Activated T-helper 2 cell treated with anti-CD3 and anti-CD28 coated beads, Interferon-gamma antibody, Interleukin-2, Interleukin-4, amounts not matched to agents 10 μg/mL and 5 μg/mL and 100 μg/mL, durations not matched to agents 14 hours and 24 hours and 36 hours (primary cell): ENCODE measurements around the gene THSD7A. TPM values are rescaled to one million over a fixed set of nuclear protein-coding genes. Genes with fewer than 3 reads are reported as not detected.

ENCODE experiments used
- DNase-seq: peaks from one replicate; pipeline ENCODE4 v3.0.0; 2021; ENCODE audit warnings: low spot score
- H3K27ac Mint-ChIP-seq: one replicate; pipeline ENCODE4 v1.8.0; 2021; ENCODE audit warnings: mixed read lengths
- H3K27me3 Mint-ChIP-seq: one replicate; pipeline ENCODE4 v1.8.0; 2021; ENCODE audit warnings: low read depth, mixed read lengths
- H3K36me3 Mint-ChIP-seq: one replicate; pipeline ENCODE4 v1.8.0; 2021; ENCODE audit warnings: low read depth, mixed read lengths
- H3K4me1 Mint-ChIP-seq: one replicate; pipeline ENCODE4 v1.8.0; 2021; ENCODE audit warnings: low read depth, mixed read lengths
- H3K4me3 Mint-ChIP-seq: one replicate; pipeline ENCODE4 v1.8.0; 2021; ENCODE audit warnings: low read depth, mild to moderate bottlenecking, moderate library complexity, mixed read lengths
- H3K9me3 Mint-ChIP-seq: one replicate; pipeline ENCODE4 v1.8.0; 2021; ENCODE audit warnings: mixed read lengths
- intact Hi-C: fragments of 100-400 bp; cut with micrococcal nuclease; formaldehyde crosslinking; loops from one replicate; pipeline ENCODE4 v1.15.1; 2023
- total RNA-seq: library from RNA; stranded (reverse); gene quantifications from 2 replicates; pipeline ENCODE4 v1.2.3, GENCODE V29; 2022

The THSD7A gene
- total RNA-seq, 1 donor from 2014 or later: not detected

DNA sequence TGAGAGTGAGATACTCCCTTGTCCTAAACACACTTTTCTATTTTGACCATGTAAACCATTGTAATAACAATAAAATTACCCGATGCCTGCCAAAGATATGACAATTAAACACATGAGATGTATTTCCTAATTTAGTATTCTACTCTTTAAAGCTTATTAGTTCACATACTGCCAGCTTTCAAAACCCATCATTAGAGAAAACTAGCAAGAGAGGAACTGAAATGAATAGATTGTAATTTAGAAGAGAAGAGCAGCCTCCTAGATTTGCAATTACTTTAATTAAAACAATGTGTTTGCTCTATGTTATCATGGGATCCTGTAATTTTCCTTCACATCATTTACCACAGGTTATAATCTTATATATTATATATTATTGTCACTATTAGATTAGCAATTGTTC is 428.2 kb downstream of the THSD7A start:
- H3K36me3 Mint-ChIP-seq: no peaks in the 10 kb centered on the region
- H3K27me3 Mint-ChIP-seq: no peaks in the 10 kb centered on the region
- H3K4me3 Mint-ChIP-seq: no peak overlapping the region
- no peak overlapping the region for H3K27ac Mint-ChIP-seq
- H3K4me1 Mint-ChIP-seq: no peaks in the 10 kb centered on the region
- no peak for DNase-seq
- intact Hi-C loops: no loop called here
- H3K9me3 Mint-ChIP-seq: peaks cover 4% of the 10 kb centered on the region

DNA sequence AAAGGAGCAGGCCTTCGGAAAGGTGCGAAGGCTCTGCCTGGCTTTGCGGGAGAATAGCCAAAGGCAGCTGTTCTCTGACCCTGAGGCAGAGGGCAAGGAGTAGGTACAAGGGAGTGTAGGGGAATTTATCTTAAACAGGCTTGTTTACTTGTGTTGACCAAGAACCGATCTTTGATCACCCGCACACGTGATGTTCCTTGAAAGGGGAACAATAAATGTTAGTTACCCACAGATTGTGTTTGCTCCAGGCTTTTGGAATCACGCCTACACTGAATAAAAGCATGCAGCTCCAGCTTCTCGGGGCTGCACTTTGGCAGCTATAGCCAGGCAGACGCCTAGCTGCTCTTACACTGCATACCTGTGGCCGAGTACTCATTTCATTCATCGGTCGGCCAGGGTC is 437.6 kb downstream of the THSD7A start:
- Mint-ChIP-seq H3K27ac (no peak overlapping the region), H3K4me3 (no peak overlapping the region), H3K36me3 (no peaks in the 10 kb centered on the region), H3K4me1 (no peaks in the 10 kb centered on the region), H3K9me3 (peaks cover 6% of the 10 kb centered on the region), H3K27me3 (no peaks in the 10 kb centered on the region)
- DNase-seq: no peak
- intact Hi-C loops: no loop called here

DNA sequence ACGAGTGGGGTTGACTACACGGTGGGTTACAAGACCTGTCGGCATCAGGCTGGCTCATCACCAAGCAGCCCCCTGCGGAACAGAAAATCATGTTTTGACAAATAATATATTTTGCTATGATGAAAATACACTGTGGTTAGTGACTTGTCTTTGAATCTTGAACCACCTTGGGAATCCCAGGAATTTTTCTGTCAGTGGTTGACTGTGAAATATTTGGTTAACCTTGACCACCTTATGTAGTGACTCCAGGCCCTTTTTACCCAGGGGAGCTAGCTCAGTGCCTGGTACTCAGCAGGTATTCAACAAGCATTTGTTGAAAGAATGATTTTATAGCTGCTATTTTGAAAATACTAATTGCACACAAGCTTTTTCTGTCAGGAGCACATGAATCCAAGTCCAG is 452.4 kb downstream of the THSD7A start:
- H3K9me3 Mint-ChIP-seq: no peaks in the 10 kb centered on the region

DNA sequence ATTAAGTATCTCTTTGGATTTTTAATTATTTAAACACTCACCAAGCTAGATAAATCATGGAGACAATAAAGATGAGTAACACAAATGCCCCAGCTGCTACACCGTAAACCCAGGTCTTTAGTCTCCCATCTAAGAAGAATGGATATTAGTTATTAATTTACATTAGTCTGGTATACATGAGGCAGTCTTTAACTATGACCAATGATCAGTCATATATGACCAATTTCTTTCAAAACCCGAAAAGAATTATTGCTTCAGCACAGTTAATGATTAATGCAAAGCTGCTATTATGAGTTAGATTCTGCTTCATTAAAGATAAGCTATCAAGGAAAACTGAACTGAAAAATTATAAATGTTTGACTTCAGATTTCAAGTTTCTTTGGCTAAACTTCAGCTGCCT is 455.5 kb downstream of the THSD7A start:
- intact Hi-C loops: no loop called here
- Mint-ChIP-seq H3K27ac (no peak overlapping the region), H3K36me3 (no peaks in the 10 kb centered on the region)

More for the DNA sequence above, 452.4 kb downstream of the THSD7A start:
- no peaks in the 10 kb centered on the region for H3K4me1 Mint-ChIP-seq
- H3K27ac Mint-ChIP-seq: no peak overlapping the region
- no peak overlapping the region for H3K4me3 Mint-ChIP-seq
- intact Hi-C loops: no loop called here
- no peaks in the 10 kb centered on the region for H3K27me3 Mint-ChIP-seq
- no peak for DNase-seq
- no peaks in the 10 kb centered on the region for H3K36me3 Mint-ChIP-seq

DNA sequence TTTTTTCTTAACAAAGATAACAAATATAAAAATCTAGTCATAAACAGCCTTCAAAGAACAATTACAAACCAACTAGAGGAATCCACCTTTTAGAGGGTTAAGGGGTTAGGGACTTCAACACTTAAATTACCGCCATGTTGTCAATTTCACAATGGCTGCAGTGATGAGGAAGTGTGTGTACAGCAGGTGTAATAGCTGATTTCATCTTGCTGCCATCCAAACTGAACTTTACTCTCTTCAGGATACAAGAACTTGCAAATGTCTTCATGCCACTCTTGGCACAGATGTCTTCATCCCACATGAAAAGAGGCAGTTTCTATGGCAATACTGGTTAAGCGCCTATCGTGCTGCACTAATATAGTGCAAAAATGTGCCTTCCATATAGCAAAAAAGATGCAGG is 457.4 kb downstream of the THSD7A start:
- no peaks in the 10 kb centered on the region for H3K36me3 Mint-ChIP-seq
- no peak overlapping the region for H3K27ac Mint-ChIP-seq
- no peak for DNase-seq
- no peaks in the 10 kb centered on the region for H3K27me3 Mint-ChIP-seq
- no peaks in the 10 kb centered on the region for H3K4me1 Mint-ChIP-seq
- no peaks in the 10 kb centered on the region for H3K9me3 Mint-ChIP-seq
- no peak overlapping the region for H3K4me3 Mint-ChIP-seq
- intact Hi-C loops: no loop called here

More for the DNA sequence above, 455.5 kb downstream of the THSD7A start:
- no peaks in the 10 kb centered on the region for H3K9me3 Mint-ChIP-seq
- H3K4me3 Mint-ChIP-seq: no peak overlapping the region
- no peak for DNase-seq
- H3K27me3 Mint-ChIP-seq: no peaks in the 10 kb centered on the region
- H3K4me1 Mint-ChIP-seq: no peaks in the 10 kb centered on the region

DNA sequence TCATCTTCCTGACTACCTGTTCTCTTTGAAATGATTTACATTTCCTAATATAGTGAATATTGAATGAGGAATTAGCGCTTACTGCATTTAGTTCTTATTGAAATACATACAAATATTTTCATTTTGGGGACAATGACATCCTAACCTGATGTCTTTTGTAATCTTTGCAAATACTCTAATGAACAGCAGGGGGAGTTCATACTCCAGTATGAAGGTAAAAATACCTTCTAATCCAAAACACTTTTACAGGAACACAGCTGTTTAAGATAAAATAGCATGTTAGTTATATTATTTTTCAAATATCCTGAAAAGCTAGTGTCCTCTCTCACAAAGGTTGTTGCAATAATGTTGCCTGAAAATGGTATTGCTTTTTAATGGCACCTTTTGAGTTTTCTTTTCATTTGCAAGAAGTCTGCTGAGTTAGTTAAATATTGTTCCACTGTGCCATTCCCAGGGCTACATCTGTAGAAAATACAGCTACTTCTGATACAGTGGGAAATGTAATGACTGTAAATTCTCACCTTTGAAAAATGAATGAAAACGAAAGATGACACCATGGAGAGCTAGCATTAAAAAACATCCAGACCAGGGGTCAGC is 458.4 kb downstream of the THSD7A start:
- no peaks in the 10 kb centered on the region for H3K9me3 Mint-ChIP-seq
- H3K4me3 Mint-ChIP-seq: no peak overlapping the region
- H3K27me3 Mint-ChIP-seq: no peaks in the 10 kb centered on the region

DNA sequence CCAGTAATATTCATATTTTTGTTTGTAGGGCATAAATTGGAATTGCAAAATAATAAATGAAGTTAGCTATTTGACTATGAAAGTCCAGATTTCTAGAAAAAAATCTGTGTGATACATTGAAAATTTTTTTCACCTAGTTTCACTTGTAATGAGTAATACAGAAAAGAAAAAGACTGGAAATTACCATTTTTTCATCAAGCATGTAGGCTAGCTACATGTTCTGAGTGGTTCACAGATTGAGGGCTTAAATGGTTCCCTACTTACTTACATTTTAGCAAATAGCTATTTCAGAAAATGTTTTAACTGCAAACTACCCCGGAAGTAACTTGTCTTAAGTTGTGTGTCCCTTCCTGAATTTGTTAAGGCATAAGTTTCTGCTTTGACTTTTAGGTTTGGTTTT is 462.3 kb downstream of the THSD7A start:
- no peaks in the 10 kb centered on the region for H3K36me3 Mint-ChIP-seq
- intact Hi-C loops: no loop called here
- no peak overlapping the region for H3K4me3 Mint-ChIP-seq

More for the DNA sequence above, 458.4 kb downstream of the THSD7A start:
- intact Hi-C loops: no loop called here
- Mint-ChIP-seq H3K4me1 (no peaks in the 10 kb centered on the region), H3K27ac (no peak overlapping the region), H3K36me3 (no peaks in the 10 kb centered on the region)
- DNase-seq: no peak

DNA sequence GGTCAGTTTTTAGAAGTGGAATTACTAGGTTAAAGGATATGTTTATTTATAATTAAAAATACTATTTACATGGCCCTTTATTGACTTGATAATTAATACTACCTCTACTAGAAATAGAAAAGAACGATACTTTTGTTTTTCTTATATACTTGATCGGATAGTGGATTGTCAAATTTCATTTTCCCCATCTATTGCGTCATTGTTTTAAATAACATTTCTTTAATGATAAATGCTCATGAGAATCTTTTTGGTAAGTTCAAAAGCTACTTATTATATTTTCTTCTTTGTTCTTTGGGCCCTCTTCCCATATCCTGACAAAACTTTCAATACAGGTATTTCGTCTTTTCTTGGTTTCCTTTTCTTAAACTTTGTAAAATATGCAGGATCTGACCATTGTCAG is 465.9 kb downstream of the THSD7A start:
- no peak for DNase-seq
- Mint-ChIP-seq H3K4me1 (no peaks in the 10 kb centered on the region), H3K36me3 (no peaks in the 10 kb centered on the region), H3K27me3 (no peaks in the 10 kb centered on the region), H3K4me3 (no peak overlapping the region), H3K9me3 (no peaks in the 10 kb centered on the region), H3K27ac (no peak overlapping the region)
- intact Hi-C loops: no loop called here

More for the DNA sequence above, 462.3 kb downstream of the THSD7A start:
- Mint-ChIP-seq H3K27ac (no peak overlapping the region), H3K4me1 (no peaks in the 10 kb centered on the region), H3K9me3 (no peaks in the 10 kb centered on the region), H3K27me3 (no peaks in the 10 kb centered on the region)
- DNase-seq: no peak

DNA sequence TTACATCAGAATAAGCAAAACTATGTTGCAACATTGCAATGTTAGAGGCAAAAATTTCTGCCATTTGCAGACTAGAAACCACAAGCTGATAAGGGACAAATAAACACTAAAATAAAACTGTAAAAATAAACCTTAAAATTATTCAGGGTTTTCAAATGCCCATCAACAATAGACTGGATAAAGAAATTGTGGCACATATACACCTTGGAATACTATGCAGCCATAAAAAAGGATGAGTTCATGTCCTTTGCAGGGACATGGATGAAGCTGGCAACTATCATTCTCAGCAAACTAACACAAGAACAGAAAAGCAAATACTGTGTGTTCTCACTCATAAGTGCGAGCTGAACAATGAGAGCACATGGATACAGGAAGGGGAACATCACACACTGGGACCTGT is 473.4 kb downstream of the THSD7A start:
- Mint-ChIP-seq H3K4me3 (no peak overlapping the region), H3K9me3 (no peaks in the 10 kb centered on the region), H3K36me3 (no peaks in the 10 kb centered on the region), H3K4me1 (no peaks in the 10 kb centered on the region), H3K27ac (no peak overlapping the region), H3K27me3 (no peaks in the 10 kb centered on the region)
- intact Hi-C loops: no loop called here
- DNase-seq: no peak

DNA sequence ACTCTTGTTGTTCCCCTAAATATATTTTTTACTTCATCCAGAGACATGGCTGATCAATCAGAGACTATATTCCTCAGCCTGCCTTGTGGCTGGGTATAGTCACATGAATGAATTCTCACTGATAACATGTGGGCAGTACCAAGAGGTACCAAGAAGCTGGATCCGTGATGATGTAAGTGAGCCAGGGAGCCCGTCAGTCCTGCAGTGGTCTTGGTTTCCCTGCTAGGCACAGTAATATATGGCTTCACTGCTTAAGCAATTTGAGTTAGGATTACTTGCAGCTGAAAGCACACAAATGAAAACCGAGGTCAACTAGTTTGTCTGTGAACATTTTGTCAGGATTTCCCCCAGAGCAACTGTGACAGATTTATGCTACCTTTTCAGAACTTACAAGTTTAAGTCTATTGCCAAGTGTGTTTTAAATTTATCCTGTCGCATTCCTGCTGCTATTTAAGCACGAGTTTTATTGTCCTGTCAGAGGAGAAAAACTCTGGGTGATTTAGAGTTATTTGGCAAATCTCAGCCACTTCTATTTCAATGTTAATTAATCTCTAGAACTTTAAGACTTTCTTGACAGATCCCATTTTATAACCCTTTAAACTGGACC is 476.5 kb downstream of the THSD7A start:
- Mint-ChIP-seq H3K36me3 (no peaks in the 10 kb centered on the region), H3K27me3 (peaks cover 3% of the 10 kb centered on the region), H3K4me1 (no peaks in the 10 kb centered on the region), H3K9me3 (no peaks in the 10 kb centered on the region), H3K4me3 (no peak overlapping the region), H3K27ac (no peak overlapping the region)
- DNase-seq: no peak
- intact Hi-C loops: no loop called here

DNA sequence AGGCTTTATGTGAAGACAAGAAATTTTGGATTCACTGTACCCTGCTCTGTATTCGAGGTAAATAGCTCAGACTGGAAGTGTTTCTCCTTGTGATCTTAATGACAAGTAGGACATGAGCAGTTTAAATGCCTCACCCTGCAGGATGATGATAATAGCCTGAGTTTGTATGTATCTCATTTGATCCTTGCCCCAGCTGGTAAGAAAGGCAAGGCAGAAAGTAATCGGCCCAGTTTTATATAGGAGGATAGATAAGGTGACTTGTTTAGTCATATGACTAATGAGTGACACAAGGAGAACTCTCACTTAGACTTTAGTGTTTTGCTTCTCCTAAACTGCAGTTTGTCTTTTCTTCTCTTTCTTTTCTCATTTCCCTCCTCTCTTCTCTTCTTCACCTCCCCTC is 485.7 kb downstream of the THSD7A start:
- no peak for DNase-seq
- H3K9me3 Mint-ChIP-seq: no peaks in the 10 kb centered on the region
- H3K36me3 Mint-ChIP-seq: no peaks in the 10 kb centered on the region
- H3K27ac Mint-ChIP-seq: no peak overlapping the region
- H3K27me3 Mint-ChIP-seq: peaks cover 12% of the 10 kb centered on the region
- H3K4me1 Mint-ChIP-seq: peaks cover 3% of the 10 kb centered on the region
- intact Hi-C loops: loop anchor here (10.0 kb wide), 1 partner anchor 462 kb away; no protein-coding TSS in a partner anchor
- no peak overlapping the region for H3K4me3 Mint-ChIP-seq

DNA sequence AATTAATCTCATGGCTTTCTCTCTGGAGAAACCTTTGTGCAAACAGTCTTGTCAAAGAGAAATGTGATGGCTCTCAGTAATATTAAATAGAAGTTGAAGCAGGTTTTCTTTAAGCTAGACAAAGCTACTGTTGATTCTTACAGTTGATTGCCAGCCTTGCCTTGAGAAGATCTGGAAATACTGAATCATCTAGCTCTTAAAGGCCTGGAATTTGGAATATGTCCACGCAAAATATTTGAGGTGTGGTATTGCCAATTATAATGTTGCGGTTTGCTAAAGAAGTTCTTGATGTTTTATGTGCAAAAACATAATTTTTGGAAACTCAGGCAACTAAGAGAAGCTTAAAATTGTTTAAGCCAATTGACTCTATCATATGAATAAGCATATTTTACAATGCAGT is 486.4 kb downstream of the THSD7A start:
- peaks cover 15% of the 10 kb centered on the region for H3K27me3 Mint-ChIP-seq
- H3K4me3 Mint-ChIP-seq: no peak overlapping the region
- H3K36me3 Mint-ChIP-seq: no peaks in the 10 kb centered on the region
- no peak for DNase-seq
- intact Hi-C loops: loop anchor here (10.0 kb wide), 1 partner anchor 461 kb away; no protein-coding TSS in a partner anchor
- H3K4me1 Mint-ChIP-seq: peaks cover 5% of the 10 kb centered on the region
- H3K27ac Mint-ChIP-seq: no peak overlapping the region
- no peaks in the 10 kb centered on the region for H3K9me3 Mint-ChIP-seq

DNA sequence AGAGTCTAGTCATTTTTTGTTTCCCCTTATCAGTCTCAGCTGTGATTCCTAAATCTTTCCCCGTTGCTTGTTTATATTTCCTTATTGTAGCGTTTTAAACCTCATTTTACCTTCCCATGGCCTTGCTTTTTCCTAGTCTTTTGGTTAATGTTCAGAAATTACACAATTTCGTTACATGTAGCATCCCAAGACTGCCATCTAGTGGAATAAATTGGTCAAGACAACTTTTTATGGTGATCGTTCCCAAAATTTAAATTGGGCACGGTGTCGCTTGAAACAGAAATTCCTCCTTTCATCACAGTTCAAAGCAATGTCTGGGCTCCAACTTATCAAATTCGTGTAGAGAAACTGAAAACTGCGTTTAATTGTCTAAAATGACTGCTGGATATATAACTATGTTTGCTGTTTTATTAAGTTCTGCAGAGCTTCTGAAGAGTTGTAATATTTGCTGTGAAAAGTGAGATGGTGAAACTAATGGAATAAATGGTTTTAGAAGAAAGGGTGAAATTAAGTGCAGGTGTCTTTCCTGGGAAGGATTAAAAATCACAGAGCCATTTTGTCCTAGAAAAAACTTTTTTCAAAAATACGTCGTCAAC is 488.1 kb downstream of the THSD7A start:
- Mint-ChIP-seq H3K27ac (no peak overlapping the region), H3K27me3 (peaks cover 16% of the 10 kb centered on the region), H3K4me3 (no peak overlapping the region), H3K36me3 (no peaks in the 10 kb centered on the region), H3K9me3 (no peaks in the 10 kb centered on the region), H3K4me1 (peaks cover 5% of the 10 kb centered on the region)
- DNase-seq: no peak
- intact Hi-C loops: loop anchor here (5.0 to 10.0 kb wide), 2 partner anchors 372 to 459 kb away; partner anchors contain the start of gene PHF14
